ENCODE data around the gene SAP30L. TPM values are rescaled to one million over a fixed set of nuclear protein-coding genes. Genes with fewer than 3 reads are reported as not detected.

Gene SAP30L
- total and polyA plus RNA-seq, 3 donors from 2014 or later: 53.7 to 70.9 (median 56.9) TPM

GRCh38 chr5:154503698-154504039 lies 57.9 kb downstream of the SAP30L start:
- TF ChIP-seq POLR2A (IDR thresholded peaks at IDR 0.05): no peak
- TF ChIP-seq CTCF (IDR thresholded peaks at IDR 0.05): no peak
- no peaks in the 10 kb centered on the region for H3K4me1 ChIP-seq
- H3K27ac ChIP-seq: no peak overlapping the region
- H3K4me3 ChIP-seq: no peak overlapping the region
- WGBS, 2 donors: 93 to 98% methylated on average over 2 of the region's 2 CpGs
- no peak for DNase-seq
- H3K27me3 ChIP-seq: no peaks in the 10 kb centered on the region
- no peaks in the 10 kb centered on the region for H3K9me3 ChIP-seq
- intact Hi-C loops (cut with DNase I; ENCODE audit: low total_unique reads): no loop called here
- H3K36me3 ChIP-seq (ENCODE audit: low read depth, missing control alignments): no peaks in the 10 kb centered on the region

- 64 to 89% methylated on average over 8 to 10 of the region's 10 CpGs for WGBS, 2 donors
- Histone ChIP-seq H3K36me3 (ENCODE audit: low read depth, missing control alignments) (no peaks in the 10 kb centered on the region), H3K4me3 (no peak overlapping the region), H3K27ac (no peak overlapping the region), H3K27me3 (no peaks in the 10 kb centered on the region), H3K4me1 (no peaks in the 10 kb centered on the region), H3K9me3 (no peaks in the 10 kb centered on the region)
- no peak for DNase-seq
- intact Hi-C loops (cut with DNase I; ENCODE audit: low total_unique reads): no loop called here
- TF ChIP-seq POLR2A (IDR thresholded peaks at IDR 0.05): no peak
- no peak for TF ChIP-seq CTCF (IDR thresholded peaks at IDR 0.05)
Observed at GRCh38 chr5:154505567-154505966, 59.8 kb downstream of the SAP30L start.

GRCh38 chr5:154506049-154506715 lies 60.4 kb downstream of the SAP30L start:
- Histone ChIP-seq H3K27ac (no peak overlapping the region), H3K27me3 (no peaks in the 10 kb centered on the region), H3K4me3 (no peak overlapping the region), H3K36me3 (ENCODE audit: low read depth, missing control alignments) (no peaks in the 10 kb centered on the region), H3K9me3 (no peaks in the 10 kb centered on the region), H3K4me1 (no peaks in the 10 kb centered on the region)
- WGBS, 2 donors: 85 to 88% methylated on average over 5 to 8 of the region's 8 CpGs
- no peak for DNase-seq
- no peak for TF ChIP-seq POLR2A (IDR thresholded peaks at IDR 0.05)
- no peak for TF ChIP-seq CTCF (IDR thresholded peaks at IDR 0.05)
- intact Hi-C loops (cut with DNase I; ENCODE audit: low total_unique reads): no loop called here

GRCh38 chr5:154506716-154507080 lies 60.9 kb downstream of the SAP30L start:
- WGBS, 2 donors: 91 to 94% methylated on average over 9 to 11 of the region's 11 CpGs
- no peaks in the 10 kb centered on the region for H3K27me3 ChIP-seq
- no peak overlapping the region for H3K4me3 ChIP-seq
- H3K36me3 ChIP-seq (ENCODE audit: low read depth, missing control alignments): no peaks in the 10 kb centered on the region
- DNase-seq: no peak
- H3K27ac ChIP-seq: no peak overlapping the region
- H3K9me3 ChIP-seq: no peaks in the 10 kb centered on the region
- no peak for TF ChIP-seq CTCF (IDR thresholded peaks at IDR 0.05)
- no peak for TF ChIP-seq POLR2A (IDR thresholded peaks at IDR 0.05)
- H3K4me1 ChIP-seq: no peaks in the 10 kb centered on the region
- intact Hi-C loops (cut with DNase I; ENCODE audit: low total_unique reads): no loop called here

- Histone ChIP-seq H3K4me3 (no peak overlapping the region), H3K27me3 (no peaks in the 10 kb centered on the region), H3K36me3 (ENCODE audit: low read depth, missing control alignments) (no peaks in the 10 kb centered on the region), H3K27ac (no peak overlapping the region), H3K9me3 (no peaks in the 10 kb centered on the region), H3K4me1 (no peaks in the 10 kb centered on the region)
- no peak for TF ChIP-seq POLR2A (IDR thresholded peaks at IDR 0.05)
- TF ChIP-seq CTCF (IDR thresholded peaks at IDR 0.05): no peak
- intact Hi-C loops (cut with DNase I; ENCODE audit: low total_unique reads): no loop called here
- WGBS, 2 donors: 94 to 98% methylated on average over 2 of the region's 2 CpGs
- DNase-seq: no peak
Observed at GRCh38 chr5:154508114-154508513, 62.3 kb downstream of the SAP30L start.
